Skeletal muscle satellite cell (primary cell): ENCODE measurements around the gene SNAI1.

Experiments
- H3K27me3 ChIP-seq: 2 replicates; pipeline ENCODE4 v1.7.0; 2013; ENCODE audit warnings: low read length; ENCODE audit not compliant: control insufficient read depth, insufficient read depth
- H3K36me3 ChIP-seq: 2 replicates; pipeline ENCODE4 v1.7.0; 2013; ENCODE audit warnings: mild to moderate bottlenecking, control low read depth, low read length; ENCODE audit not compliant: insufficient read depth
- H3K4me1 ChIP-seq: 2 replicates; pipeline ENCODE4 v1.7.0; 2013; ENCODE audit warnings: low read length; ENCODE audit not compliant: control insufficient read depth, insufficient read depth
- H3K4me2 ChIP-seq: 2 replicates; pipeline ENCODE4 v1.7.0; 2013; ENCODE audit warnings: mild to moderate bottlenecking, low read length
- H3K4me3 ChIP-seq: 2 replicates; pipeline ENCODE4 v1.7.0; 2013; ENCODE audit warnings: low read length
- H3K9ac ChIP-seq: 2 replicates; pipeline ENCODE4 v1.7.0; 2013; ENCODE audit warnings: mild to moderate bottlenecking, low read depth, low read length, moderate library complexity
- H3K9me3 ChIP-seq: replicated peaks from 2 replicates; pipeline ENCODE4 v1.7.0; 2013; ENCODE audit warnings: mild to moderate bottlenecking, control low read depth, low read length

Gene SNAI1

DNA sequence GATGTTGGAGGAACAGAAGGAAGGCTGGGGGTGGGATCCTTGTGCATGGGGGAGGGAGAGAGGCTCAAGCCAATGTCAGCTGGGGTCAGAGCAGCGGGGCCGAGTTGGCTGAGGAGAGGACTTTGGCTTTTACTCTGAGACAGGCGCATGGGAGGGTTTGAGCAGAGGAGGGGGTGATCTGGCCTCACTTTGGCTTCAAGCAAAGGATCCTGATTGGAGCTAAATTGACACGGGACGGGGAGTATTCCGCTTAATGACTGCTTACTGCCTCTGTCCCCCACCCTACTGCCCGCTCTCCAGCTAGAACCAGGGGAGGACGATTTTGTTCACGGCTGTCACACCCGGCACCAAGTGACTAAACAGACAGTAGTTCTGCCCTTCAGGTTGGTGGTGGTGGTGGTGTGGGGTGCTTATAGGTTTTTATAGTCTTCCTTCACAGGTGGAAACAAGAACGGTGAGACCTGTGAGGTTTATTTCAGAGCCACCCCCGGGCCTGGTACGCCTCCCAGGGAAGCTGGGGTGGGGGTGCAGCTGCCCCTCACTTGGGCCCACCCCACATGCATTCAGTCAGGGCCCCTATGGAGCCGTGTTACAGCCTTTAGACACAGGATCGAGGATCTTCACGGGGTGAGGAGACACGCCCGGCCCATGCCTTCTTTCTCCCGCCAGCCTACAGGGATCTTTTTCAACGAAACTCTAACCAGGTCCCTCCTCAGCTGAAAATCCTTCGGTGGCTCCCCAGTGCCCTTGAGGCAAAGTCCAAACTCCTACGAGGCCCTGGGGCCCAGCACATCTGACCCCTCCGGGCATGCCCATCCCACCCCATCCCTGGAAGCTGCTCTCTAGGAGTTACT lies 1.3 kb upstream of the SNAI1 start:
- H3K4me3 ChIP-seq: no peak overlapping the region
- H3K4me2 ChIP-seq: no peak overlapping the region
- H3K9me3 ChIP-seq: no peaks in the 10 kb centered on the region
- H3K36me3 ChIP-seq: no peaks in the 10 kb centered on the region
- peaks cover 30% of the 10 kb centered on the region for H3K4me1 ChIP-seq
- H3K27me3 ChIP-seq: no peaks in the 10 kb centered on the region
- no peak overlapping the region for H3K9ac ChIP-seq

GRCh38 chr20:49982072-49982345 lies 771 bp upstream of the SNAI1 start:
- Histone ChIP-seq H3K9me3 (no peaks in the 10 kb centered on the region), H3K4me2 (peak overlapping the region; percentile 98), H3K36me3 (no peaks in the 10 kb centered on the region), H3K27me3 (no peaks in the 10 kb centered on the region), H3K9ac (no peak overlapping the region), H3K4me1 (peaks cover 25% of the 10 kb centered on the region), H3K4me3 (no peak overlapping the region)

DNA sequence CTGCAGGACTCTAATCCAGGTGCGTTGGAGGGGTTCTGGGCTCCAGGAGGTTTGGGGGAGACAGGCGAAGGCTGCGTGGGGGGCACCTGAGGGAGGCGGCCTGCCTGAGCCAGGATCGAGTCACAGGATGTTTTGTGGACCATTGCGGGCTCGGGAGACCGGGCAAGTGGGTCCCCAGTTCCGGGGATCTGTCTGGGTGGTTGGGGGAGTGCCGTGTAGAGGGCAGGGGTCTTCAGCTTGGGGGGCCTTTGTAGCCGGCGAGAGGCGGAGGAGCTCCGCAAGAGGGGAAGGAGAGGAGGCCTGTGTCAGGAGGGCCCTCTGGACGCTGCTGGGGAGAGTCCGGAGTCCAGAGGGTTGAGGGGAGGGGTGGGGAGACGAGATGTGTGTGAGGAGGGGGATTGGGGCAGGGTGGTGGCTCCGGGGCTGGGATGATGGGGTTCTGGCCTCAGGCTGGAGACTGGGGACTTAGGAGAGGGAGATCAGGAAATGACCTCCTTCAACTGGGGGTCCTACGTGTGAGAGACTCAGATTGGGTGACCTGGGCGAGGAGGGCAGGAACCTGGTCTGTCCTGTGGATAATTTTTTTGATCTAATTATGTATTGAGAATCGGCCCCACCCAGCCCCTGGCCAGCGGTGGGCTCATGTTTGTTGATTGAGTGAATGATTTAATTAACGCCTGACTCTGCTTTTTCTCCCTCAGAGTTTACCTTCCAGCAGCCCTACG lies 505 bp downstream of the SNAI1 start:
- peaks cover 29% of the 10 kb centered on the region for H3K4me1 ChIP-seq
- H3K36me3 ChIP-seq: no peaks in the 10 kb centered on the region
- peak overlapping the region; percentile 98 for H3K4me2 ChIP-seq
- peak overlapping the region; percentile 73 for H3K9ac ChIP-seq
- H3K4me3 ChIP-seq: peak overlapping the region; percentile 79
- H3K27me3 ChIP-seq: no peaks in the 10 kb centered on the region
- H3K9me3 ChIP-seq: no peaks in the 10 kb centered on the region

- Histone ChIP-seq H3K9me3 (no peaks in the 10 kb centered on the region), H3K4me3 (no peak overlapping the region), H3K4me2 (peak overlapping the region; percentile 98), H3K27me3 (no peaks in the 10 kb centered on the region), H3K9ac (no peak overlapping the region), H3K4me1 (peaks cover 35% of the 10 kb centered on the region), H3K36me3 (no peaks in the 10 kb centered on the region)
Observed at GRCh38 chr20:49983848-49984408, 1.1 kb downstream of the SNAI1 start.

GRCh38 chr20:49984426-49985153 lies 1.8 kb downstream of the SNAI1 start:
- Histone ChIP-seq H3K9ac (no peak overlapping the region), H3K27me3 (no peaks in the 10 kb centered on the region), H3K9me3 (no peaks in the 10 kb centered on the region), H3K4me1 (peaks cover 42% of the 10 kb centered on the region), H3K36me3 (no peaks in the 10 kb centered on the region), H3K4me3 (no peak overlapping the region), H3K4me2 (no peak overlapping the region)

GRCh38 chr20:49985157-49985556 lies 2.4 kb downstream of the SNAI1 start:
- H3K4me3 ChIP-seq: no peak overlapping the region
- no peak overlapping the region for H3K4me2 ChIP-seq
- no peaks in the 10 kb centered on the region for H3K9me3 ChIP-seq
- no peak overlapping the region for H3K9ac ChIP-seq
- H3K27me3 ChIP-seq: no peaks in the 10 kb centered on the region
- H3K36me3 ChIP-seq: no peaks in the 10 kb centered on the region
- H3K4me1 ChIP-seq: peaks cover 48% of the 10 kb centered on the region

GRCh38 chr20:49985617-49986016 lies 2.8 kb downstream of the SNAI1 start:
- H3K9me3 ChIP-seq: no peaks in the 10 kb centered on the region
- no peak overlapping the region for H3K9ac ChIP-seq
- H3K36me3 ChIP-seq: no peaks in the 10 kb centered on the region
- H3K4me3 ChIP-seq: no peak overlapping the region
- H3K4me1 ChIP-seq: peaks cover 51% of the 10 kb centered on the region
- no peaks in the 10 kb centered on the region for H3K27me3 ChIP-seq
- no peak overlapping the region for H3K4me2 ChIP-seq

DNA sequence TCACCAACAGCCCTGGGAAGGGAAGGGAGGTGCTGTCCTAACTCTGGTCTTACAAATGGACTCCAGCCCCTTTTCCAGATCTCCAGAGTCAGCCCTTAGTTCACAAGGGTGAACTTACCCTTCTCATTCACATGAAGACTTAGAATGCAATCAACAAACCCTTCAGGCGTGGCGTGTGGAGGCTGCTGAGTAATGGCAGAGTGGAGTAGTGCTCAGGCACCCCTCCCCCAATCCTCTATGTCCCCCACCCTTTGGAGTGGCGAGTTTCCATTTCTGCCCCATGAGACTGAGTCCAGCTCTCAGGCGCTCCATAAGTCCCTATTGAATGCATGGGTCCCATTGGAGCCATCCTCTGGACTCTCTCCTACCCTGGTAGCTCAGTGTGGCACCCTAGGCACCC lies 3.3 kb downstream of the SNAI1 start:
- no peak overlapping the region for H3K4me2 ChIP-seq

DNA sequence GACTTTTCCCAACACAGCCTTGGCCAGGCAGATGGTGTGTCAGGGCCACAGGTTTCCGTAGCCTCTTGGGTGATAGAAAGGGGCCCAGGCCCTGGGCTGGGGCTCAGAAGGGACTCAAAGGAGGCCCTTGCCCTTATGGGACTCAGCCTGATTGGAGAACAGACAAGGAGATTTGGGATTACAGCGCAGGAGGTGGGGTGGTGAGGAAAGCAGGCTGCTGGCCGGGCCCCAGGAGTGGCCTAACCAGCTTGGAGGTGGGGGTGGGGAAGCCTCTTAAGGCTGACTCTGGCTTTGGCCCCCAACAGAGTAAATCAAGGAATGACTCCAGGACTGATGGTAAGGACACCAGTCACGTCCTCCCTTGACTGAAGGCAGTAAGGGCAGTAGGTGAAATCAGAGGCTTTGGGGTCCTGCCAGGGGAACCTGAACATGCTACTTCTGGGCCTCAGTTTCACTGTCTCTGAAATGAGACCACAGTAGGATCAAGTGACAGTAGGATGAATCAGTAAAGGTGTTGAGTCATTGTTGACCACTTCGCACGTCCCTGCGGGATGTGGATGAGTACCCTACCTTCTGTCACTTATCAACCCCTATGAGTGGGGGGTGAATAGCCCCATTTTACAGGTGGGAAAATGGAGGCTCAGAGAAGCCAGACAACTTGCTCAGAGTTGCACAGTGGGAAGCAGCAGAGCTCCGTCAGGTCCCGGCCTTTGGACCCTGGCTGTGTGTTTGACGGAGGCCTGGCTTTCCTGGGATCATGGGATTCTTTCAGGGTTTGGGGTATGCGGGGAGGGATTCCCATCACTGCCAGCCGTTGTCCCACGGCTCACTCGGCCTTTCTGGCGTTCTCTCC lies 4.5 kb downstream of the SNAI1 start:
- Histone ChIP-seq H3K4me2 (no peak overlapping the region), H3K4me3 (no peak overlapping the region), H3K4me1 (peaks cover 47% of the 10 kb centered on the region), H3K9ac (no peak overlapping the region), H3K27me3 (no peaks in the 10 kb centered on the region), H3K9me3 (no peaks in the 10 kb centered on the region), H3K36me3 (no peaks in the 10 kb centered on the region)

More for the DNA sequence above, 3.3 kb downstream of the SNAI1 start:
- no peaks in the 10 kb centered on the region for H3K36me3 ChIP-seq
- no peak overlapping the region for H3K4me3 ChIP-seq
- H3K9me3 ChIP-seq: no peaks in the 10 kb centered on the region
- no peaks in the 10 kb centered on the region for H3K27me3 ChIP-seq
- peaks cover 51% of the 10 kb centered on the region for H3K4me1 ChIP-seq
- H3K9ac ChIP-seq: no peak overlapping the region

GRCh38 chr20:49987868-49988690 lies 5.3 kb downstream of the SNAI1 start:
- Histone ChIP-seq H3K9me3 (no peaks in the 10 kb centered on the region), H3K4me3 (no peak overlapping the region), H3K27me3 (no peaks in the 10 kb centered on the region), H3K9ac (no peak overlapping the region), H3K36me3 (no peaks in the 10 kb centered on the region), H3K4me2 (no peak overlapping the region), H3K4me1 (peaks cover 40% of the 10 kb centered on the region)
